ENCODE data around the gene ZNF468. TPM values are rescaled to one million over a fixed set of nuclear protein-coding genes. Genes with fewer than 3 reads are reported as not detected.
"Not testable (repeated sequence)": the region's sequence is repeated elsewhere in the genome, so short reads cannot be mapped to it uniquely, and the experiment has no call there.

The ZNF468 gene
- total RNA-seq, 4 donors from 2014 or later, result 2.6 to 5.9 (median 3.5) TPM

GRCh38 chr19:52834289-52834688 lies 23.1 kb downstream of the ZNF468 start:
- in situ Hi-C loops (cut with MboI; ENCODE audit: low sequenced_read_pairs in 4 of 4); H3K27ac ChIP-seq; H3K9me3 ChIP-seq; intact Hi-C loops (cut with DNase I; ENCODE audit: low total_unique reads); H3K4me3 ChIP-seq; ATAC-seq; H3K4me1 ChIP-seq; H3K27me3 ChIP-seq; DNase-seq; H3K36me3 ChIP-seq: not testable (repeated sequence)

GRCh38 chr19:52833541-52833940 lies 23.9 kb downstream of the ZNF468 start:
- H3K27me3 ChIP-seq; H3K27ac ChIP-seq; DNase-seq; H3K9me3 ChIP-seq; H3K36me3 ChIP-seq; ATAC-seq; H3K4me3 ChIP-seq; in situ Hi-C loops (cut with MboI; ENCODE audit: low sequenced_read_pairs in 4 of 4); H3K4me1 ChIP-seq; intact Hi-C loops (cut with DNase I; ENCODE audit: low total_unique reads): not testable (repeated sequence)

DNA sequence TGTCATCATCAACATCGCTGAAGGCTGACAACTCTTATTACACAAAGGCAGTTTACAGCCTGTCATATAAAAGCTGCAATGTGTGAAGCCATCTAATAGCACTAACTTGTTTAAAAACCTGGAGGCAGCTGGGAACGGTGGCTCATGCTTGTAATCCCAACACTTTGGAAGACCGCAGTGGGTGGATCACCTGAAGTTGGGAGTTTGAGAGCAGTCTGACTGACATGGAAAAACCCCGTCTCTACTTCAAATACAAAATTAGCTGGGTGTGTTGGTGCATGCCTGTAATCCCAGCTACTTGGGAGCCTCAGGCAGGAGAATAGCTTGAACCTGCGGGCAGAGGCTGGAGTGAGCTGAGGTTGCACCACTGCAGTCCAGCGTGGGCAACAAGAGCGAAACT lies 27.6 kb downstream of the ZNF468 start:
- H3K27ac ChIP-seq; H3K9me3 ChIP-seq; H3K4me1 ChIP-seq; DNase-seq; in situ Hi-C loops (cut with MboI; ENCODE audit: low sequenced_read_pairs in 4 of 4); intact Hi-C loops (cut with DNase I; ENCODE audit: low total_unique reads); H3K36me3 ChIP-seq; ATAC-seq; H3K4me3 ChIP-seq; H3K27me3 ChIP-seq: not testable (repeated sequence)

GRCh38 chr19:52825765-52826164 lies 31.7 kb downstream of the ZNF468 start:
- Histone ChIP-seq H3K27ac (no peak overlapping the region), H3K27me3 (no peaks in the 10 kb centered on the region), H3K4me1 (no peaks in the 10 kb centered on the region), H3K36me3 (no peaks in the 10 kb centered on the region), H3K4me3 (no peak overlapping the region), H3K9me3 (no peaks in the 10 kb centered on the region)
- ATAC-seq (no peak), DNase-seq (no peak)
- no peak for TF ChIP-seq POLR2A (IDR thresholded peaks at IDR 0.05)
- TF ChIP-seq, protein P1, sequence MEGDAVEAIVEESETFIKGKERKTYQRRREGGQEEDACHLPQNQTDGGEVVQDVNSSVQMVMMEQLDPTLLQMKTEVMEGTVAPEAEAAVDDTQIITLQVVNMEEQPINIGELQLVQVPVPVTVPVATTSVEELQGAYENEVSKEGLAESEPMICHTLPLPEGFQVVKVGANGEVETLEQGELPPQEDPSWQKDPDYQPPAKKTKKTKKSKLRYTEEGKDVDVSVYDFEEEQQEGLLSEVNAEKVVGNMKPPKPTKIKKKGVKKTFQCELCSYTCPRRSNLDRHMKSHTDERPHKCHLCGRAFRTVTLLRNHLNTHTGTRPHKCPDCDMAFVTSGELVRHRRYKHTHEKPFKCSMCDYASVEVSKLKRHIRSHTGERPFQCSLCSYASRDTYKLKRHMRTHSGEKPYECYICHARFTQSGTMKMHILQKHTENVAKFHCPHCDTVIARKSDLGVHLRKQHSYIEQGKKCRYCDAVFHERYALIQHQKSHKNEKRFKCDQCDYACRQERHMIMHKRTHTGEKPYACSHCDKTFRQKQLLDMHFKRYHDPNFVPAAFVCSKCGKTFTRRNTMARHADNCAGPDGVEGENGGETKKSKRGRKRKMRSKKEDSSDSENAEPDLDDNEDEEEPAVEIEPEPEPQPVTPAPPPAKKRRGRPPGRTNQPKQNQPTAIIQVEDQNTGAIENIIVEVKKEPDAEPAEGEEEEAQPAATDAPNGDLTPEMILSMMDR (IDR thresholded peaks at IDR 0.05 in 4 of 5, conservative IDR thresholded peaks at IDR 0.05 in 1 of 5), result no peak
- intact Hi-C loops (cut with DNase I; ENCODE audit: low total_unique reads) (no loop called here), in situ Hi-C loops (cut with MboI; ENCODE audit: low sequenced_read_pairs in 4 of 4) (no loop called here)

DNA sequence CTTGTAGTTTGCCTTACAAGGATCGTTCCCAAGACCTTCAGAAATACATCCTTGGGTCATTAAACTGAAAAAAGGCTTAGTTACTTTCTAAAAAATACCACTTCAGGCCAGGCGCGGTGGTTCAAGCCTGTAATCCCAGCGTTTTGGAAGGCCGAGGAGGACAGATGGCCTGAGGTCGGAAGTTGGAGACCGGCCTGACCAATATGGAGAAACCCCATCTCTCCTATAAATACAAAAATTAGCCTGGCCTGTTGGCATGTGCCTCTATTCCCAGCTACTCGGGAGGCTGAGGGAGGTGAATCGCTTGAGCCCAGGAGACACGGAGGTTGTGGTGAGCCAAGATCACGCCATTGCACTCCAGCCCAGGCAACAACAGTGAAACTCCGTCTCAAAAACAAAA lies 33.7 kb downstream of the ZNF468 start:
- no peak for ATAC-seq
- H3K4me1 ChIP-seq, result no peaks in the 10 kb centered on the region
- no peaks in the 10 kb centered on the region for H3K36me3 ChIP-seq
- H3K27me3 ChIP-seq, result no peaks in the 10 kb centered on the region
- in situ Hi-C loops (cut with MboI; ENCODE audit: low sequenced_read_pairs in 4 of 4), result no loop called here
- no peak for DNase-seq
- H3K9me3 ChIP-seq, result no peaks in the 10 kb centered on the region
- TF ChIP-seq POLR2A (IDR thresholded peaks at IDR 0.05), result no peak
- TF ChIP-seq, protein P1 (IDR thresholded peaks at IDR 0.05 in 4 of 5, conservative IDR thresholded peaks at IDR 0.05 in 1 of 5), result no peak
- intact Hi-C loops (cut with DNase I; ENCODE audit: low total_unique reads), result no loop called here
- no peak overlapping the region for H3K27ac ChIP-seq
- no peak overlapping the region for H3K4me3 ChIP-seq

GRCh38 chr19:52821204-52821960 lies 36.0 kb downstream of the ZNF468 start, which contains the start of gene ZNF28:
ZNF28 (minus strand) TSS chr19:52821633; CDS start chr19:52817958, 3,675 bp downstream.
- H3K9me3 ChIP-seq; H3K27me3 ChIP-seq; H3K4me1 ChIP-seq; intact Hi-C loops (cut with DNase I; ENCODE audit: low total_unique reads); in situ Hi-C loops (cut with MboI; ENCODE audit: low sequenced_read_pairs in 4 of 4); H3K36me3 ChIP-seq: not testable (repeated sequence)
- DNase-seq, result peak; percentile 3 to 37
- peak; percentile 76 to 89 for ATAC-seq
- Histone ChIP-seq H3K27ac (peak within 1 kb of the TSS; percentile 41 to 59 (median 54)), H3K4me3 (peak within 1 kb of the TSS; percentile 58 to 68 (median 66))
- peak in 1 of 2 donors; percentile 12 for TF ChIP-seq POLR2A (IDR thresholded peaks at IDR 0.05)

DNA sequence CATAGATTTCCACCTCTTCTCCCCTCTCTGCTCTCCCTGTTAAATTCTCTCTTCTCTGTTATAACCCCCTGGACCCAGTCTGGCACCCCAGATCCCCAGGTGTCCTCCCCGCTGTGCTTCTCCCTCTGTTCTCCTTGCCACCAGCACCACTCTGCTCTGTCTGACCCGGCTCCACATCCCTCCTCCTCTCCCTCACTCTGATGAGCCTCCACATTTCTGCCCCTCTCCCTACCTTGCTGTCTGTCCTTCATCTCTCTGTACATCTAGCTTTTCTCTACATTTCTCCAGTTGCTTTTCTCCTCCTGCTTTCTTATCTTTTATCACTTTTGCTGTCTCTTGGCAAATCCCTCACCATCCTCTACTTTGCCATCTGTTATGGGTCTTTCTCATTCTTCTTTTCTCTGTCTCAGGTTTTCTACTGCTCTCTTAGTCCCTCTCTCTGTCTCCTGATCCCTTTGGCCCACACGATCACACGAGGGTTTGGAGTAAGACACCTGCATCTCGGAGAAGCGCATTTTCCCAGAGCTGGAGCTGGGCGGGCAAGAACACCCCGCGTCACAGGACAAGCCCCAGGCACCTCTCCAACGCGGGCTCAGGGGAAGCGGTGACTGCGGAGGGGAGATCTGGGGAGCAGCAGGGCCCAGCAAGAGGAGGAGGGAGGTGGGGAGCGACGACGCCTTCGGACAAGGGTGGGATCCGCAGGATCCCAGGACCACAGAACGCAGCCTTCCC lies 36.8 kb downstream of the ZNF468 start:
- Histone ChIP-seq H3K27ac (peak overlapping the region; percentile 41 to 59 (median 54)), H3K4me3 (peak overlapping the region; percentile 58 to 68 (median 66))
- DNase-seq; intact Hi-C loops (cut with DNase I; ENCODE audit: low total_unique reads); H3K4me1 ChIP-seq; H3K27me3 ChIP-seq; ATAC-seq; in situ Hi-C loops (cut with MboI; ENCODE audit: low sequenced_read_pairs in 4 of 4); H3K9me3 ChIP-seq; H3K36me3 ChIP-seq: not testable (repeated sequence)

Measured in gastrocnemius medialis (tissue), 4 donors.